UCSD-AML1 (cell line): Measurements from ENCODE around the gene FAM50A.
"Not testable (repeated sequence)": the region's sequence is repeated elsewhere in the genome, so short reads cannot be mapped to it uniquely, and the experiment has no call there.

Experiments
- DNase-seq: peaks from one replicate; lab custom pipeline; 2025; ENCODE audit not compliant: unreplicated experiment; lab: John Stamatoyannopoulos, UW

Gene FAM50A

DNA sequence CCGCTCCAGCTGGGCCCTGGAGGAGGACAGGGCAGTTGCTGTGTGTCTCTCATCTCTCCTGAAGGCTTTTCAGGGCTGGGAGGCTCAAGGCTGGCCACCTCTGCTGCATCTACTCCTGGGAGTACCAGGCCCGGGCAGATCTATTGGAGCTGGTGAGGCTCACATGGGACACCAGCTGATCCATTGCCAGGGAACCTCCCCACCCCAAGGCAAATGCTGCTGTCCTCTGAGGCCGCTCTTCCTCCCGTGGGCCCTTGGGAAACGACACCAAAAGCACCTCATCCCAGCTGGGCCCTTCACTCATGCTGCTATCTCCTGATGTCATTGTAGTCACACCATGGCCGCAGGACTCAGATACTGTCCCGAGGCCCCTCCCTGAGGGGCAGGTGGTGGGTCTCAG, 38.8 kb downstream of the FAM50A start:
- DNase-seq: no peak

DNA sequence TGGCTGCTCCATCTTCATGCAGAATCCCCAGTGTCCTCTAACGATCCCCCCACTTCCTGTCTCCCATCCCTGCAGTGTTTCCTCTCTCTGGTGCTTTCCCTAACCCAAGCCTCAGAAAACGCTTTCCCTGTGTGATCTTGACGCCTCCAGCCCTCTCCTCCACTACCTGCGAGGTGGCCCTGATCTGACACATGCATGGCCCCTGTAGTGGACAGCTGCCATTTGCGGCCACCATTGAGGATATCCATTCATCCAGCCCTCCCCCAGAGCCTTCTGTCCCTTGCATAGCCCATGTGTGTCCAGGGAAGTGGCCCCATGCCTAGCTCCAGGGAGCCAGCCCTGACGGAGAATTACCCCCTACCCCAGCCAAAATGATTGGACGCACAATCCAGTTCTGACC, 39.4 kb downstream of the FAM50A start:
- no peak for DNase-seq

DNA sequence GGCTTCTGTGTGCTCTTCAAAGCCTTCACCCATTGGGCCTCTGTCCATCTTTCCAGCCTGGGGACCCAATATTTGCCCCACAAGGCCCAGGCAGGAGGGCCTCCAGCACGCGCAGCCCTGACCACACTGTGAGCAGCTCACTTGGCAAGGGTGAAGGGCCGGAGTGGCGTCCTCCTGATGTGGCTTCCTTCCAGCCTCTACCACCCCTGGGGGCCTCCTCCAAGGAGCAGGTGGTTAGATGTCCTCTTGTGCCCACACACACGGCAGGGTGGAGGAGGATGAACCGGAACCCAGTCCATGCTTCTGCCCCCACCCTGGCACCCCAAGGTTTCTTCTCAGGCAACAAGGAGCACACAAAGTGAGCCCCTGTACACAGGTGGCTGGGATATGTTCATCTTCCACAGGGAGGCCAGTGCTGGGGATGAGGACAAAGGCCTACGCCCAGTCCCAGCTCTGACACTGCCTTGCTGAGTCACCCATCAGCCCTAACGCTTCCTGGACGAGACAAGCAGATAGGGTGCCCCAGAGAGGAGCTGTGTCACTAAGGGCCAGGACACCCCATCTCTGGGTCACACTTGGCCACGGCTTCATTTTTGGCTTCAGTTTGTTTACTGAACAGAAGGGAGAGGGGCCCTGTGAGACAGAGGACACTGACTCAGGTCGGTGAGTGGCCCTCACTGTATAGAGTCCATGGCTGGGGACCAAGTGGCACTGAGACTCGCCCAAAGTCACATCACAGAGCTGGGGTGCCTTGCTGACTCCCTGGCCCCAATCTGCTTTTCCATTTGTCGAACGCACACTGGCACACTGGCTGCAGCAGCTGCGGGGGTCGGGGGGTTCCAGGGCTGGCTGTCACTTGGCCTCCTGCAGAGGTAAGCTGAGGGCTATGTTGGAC, 40.6 kb downstream of the FAM50A start:
- DNase-seq: peak; percentile 21

DNA sequence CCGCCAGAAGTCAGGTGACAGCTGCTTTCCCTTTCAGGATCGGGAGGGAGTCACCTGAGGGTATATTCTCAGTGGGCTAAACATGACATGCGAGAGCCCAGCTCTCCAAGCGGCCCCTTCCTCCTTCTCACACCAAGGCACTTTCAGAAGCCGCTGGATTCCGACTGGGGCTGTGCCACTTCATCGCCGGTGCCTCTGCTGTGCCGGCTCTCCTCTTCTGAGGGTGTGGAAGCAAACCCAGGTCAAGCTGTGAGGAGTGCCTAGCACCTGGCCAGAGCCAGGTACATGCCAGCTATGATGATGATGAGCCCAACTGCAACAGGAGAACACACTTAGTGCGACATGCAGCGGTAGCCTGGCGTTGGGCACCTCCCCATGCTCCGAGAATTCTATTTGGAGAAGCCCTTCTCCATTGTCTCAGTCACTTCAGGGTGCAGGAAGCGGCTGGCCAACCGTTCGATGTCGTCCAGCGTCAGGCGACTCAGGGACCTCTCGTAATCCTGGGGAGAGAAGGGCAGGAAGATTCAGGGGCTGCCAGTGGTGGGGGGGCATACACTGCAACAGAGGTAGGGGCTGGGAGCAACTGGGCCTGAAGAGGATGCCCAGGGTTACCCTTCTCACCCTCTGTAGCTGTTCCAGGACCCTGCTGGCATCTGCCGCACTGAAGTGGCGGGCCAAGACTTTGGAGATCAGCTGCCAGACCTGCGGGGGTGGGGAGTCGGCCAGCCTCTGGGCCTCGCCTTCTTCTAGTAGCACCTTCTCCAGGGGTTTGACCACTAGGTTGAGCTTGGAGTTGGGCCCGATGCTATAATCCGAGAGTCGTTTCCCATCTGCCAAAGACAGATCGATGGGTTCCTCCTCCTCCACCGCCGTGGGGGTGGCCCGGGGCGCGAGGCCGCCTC, 41.5 kb downstream of the FAM50A start:
- DNase-seq: no peak

DNA sequence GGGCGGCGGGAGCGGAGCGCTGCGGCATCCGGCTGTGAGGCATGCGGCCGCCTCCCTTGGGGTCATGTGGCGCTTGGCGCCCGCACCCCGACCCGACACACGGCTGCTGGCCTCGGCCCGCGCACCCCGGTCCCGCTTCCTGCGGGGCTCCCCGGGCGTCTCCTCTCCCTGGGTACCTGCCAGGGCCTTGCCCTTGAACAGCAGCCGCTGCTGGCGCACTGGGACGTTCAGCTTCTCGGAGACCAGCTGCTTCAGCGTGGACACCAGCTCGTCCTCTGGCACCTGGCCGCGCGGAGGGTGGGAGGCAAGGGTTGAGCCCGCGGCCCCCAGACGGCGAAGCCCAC, 42.1 kb downstream of the FAM50A start:
- no peak for DNase-seq

DNA sequence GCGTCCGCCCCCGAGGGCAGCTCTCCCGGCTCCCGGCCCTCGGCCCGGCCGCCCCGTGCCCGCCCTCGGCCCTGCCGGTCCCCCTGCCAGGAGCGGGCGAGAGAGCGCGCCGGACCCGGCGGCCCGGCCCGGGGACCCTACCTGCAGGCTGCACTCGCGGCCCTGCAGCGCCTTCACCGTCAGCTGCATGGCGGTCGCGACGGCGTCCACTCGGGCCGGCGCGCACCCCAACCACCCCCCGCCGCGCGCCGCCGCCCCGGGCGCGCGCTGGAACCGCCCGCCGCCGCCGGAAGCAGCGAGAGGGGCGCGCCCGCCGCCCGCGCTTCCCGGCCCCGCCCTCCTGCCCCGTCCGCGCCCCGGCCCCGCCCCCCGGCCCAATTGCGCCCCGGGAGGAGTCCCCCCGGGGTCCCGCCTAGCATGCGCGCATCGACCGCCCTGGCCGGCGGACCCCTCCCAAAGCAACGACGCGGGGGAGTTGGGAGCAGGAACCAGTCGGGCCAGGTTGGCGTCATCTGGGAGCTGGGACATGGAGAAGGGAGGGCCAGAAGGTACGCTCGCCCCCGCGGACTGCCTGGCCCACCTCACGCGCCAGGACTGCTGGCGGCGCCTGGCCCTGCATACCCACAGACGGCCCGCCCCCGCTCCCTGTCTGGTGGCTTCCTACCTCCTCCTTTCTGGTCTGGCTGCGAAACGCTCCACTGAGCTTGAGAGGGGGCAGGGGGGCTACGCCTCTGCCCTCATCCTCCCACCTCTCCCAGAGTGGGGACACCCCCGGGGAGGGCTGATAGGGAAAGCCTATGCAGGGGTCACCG, 42.7 kb downstream of the FAM50A start, which contains the start of gene UBL4A:
UBL4A (minus strand) TSS at position 220 of the 812 bp plus-strand sequence; CDS start at position 189, 31 bp downstream.
- peak; percentile 67 for DNase-seq

DNA sequence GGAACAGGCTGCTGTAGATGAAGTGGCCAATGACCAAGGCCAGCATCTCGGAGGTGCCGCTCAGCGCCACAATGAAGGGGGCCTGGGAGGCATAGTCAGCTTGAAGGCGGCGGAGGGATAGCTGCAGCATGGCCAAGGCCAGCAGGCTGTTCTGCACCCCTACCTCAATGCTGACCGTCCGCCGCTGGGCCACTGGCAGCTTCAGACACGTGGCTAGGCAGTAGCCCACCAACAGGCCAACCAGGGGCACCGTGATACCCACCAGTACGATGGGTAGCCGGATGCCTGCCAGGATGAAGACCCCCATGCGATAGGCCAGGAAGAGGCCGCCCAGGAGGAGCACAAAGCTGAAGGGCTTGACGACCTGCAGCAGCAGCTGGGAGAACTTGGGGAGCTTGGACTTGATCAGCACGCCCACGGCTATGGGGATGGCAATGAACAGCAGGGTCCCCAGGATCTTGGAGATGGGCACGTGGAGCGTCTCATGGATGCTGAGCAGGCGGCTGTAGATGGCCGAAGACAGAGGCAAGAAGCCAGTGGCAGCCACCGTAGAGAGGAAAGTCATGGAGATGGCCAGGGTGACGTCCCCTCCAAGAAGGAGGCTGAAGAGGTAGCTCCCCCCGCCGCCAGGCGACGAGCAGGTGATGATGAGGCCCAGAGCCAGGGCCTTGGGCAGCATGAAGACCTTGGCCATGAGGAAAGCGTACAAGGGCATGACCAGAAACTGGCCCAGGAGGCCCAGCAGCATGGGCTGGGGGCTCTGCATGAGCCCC, 43.8 kb downstream of the FAM50A start:
- DNase-seq: no peak

DNA sequence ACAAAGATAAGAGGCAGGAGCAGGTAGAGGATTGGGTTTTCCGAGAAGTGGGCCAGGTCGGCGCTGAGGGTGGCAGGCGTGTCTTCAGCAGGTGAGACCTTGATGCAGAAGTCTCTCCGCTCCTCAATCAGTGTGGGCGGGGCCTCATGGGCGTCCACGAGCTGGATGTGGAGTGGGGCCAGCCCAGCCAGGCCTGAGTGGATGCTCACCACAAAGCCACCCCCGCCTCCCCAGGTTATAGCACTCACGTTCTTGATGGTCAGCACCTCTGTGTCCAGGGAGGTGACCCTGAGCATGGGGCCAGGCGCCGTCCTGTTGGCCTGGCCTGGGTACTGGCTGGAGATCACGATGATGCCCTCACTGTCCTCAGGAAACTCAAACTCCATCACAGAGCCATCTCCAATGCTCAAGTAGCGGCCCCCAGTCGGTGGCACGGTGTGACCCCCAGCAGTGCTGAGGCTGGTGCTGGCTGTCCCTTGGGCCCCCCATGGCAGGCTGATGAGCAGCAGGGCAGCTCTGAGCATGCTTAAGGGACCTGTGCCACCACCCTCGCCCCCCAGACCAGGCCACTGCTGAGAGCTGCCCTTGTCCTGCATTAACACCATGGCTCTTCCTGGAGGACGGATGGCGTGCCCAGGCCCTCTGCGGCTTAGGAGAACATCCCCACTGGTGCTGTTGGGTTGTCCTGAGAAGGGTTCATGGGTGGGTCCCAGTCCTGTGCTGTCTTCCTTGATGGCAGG, 44.6 kb downstream of the FAM50A start:
- no peak for DNase-seq

DNA sequence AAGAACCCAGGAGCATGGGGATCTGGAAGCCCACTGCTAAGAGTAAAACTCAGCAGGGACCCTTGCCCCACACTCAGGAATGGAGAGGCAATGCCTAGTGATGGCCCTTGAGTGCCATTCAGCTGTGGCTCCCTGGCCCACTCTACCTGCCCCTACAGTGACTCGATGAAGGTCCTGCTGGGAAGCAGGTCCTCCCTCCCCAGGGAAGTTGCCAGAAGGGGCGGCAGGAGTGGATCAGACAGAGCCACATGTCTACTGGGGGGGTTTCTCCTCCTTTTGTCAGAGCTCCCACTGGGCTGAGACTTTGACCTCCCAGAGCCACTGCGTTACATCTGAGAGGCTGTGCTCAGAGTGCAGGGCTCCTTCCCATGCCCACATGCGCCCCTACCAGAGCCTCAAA, 45.2 kb downstream of the FAM50A start:
- DNase-seq: no peak

DNA sequence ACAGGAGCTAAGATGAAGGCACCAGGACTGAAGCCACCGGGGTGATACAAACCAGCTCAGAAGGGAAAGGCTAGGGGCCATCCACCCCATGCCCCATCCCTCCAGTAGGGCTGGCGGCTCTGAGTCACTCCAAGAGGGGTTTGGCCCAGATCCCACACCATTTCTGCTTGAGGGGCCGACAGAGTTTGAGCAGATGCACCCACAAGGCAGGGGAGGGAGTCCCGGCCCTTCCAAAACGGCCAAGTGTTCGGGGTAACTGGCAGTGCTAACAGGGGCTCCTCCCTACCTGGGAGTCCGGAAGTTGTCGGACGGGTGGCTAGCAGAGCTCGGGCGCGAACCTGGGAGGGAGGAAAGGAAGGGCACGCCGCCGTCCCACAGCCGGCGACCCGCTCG, 46.1 kb downstream of the FAM50A start:
- DNase-seq: no peak

DNA sequence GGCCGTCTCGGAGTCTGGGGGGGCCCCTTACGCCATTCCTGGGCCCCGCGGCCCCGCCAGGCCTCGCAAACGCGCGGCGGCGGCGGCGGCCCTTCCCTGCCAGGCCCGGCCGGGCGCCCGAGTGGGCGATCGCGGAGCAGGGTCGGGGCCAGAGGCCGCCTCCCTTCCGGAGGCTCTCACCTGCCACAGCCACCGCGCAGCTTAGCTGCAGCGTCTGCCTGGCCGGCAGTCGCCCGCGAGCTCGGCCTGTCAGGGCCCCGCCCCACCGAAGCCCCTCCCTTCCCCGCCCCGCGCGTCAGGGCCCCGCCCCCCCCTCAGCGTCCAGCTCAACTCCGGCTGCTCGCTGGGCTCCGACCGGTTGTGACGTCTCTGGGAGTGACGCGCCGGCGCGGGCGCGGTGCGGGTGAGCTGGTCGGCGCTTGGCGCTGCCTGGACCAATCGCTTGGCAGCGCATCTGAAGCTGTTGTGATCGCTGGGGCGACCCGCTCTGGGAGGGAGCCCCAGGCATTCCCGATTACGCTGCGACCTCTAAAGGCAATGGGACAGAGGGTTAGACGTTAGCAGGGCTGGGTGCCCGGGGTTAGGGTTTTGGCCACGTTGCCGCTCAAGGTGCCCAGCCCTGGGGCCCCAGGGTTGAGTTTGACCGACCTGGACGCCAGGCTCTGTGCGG, 46.6 kb downstream of the FAM50A start, which contains the start of gene SLC10A3:
SLC10A3 (minus strand) TSS at position 216 of the 670 bp plus-strand sequence. CDS start 1,689 bp downstream, outside the sequence.
- peak; percentile 91 for DNase-seq

DNA sequence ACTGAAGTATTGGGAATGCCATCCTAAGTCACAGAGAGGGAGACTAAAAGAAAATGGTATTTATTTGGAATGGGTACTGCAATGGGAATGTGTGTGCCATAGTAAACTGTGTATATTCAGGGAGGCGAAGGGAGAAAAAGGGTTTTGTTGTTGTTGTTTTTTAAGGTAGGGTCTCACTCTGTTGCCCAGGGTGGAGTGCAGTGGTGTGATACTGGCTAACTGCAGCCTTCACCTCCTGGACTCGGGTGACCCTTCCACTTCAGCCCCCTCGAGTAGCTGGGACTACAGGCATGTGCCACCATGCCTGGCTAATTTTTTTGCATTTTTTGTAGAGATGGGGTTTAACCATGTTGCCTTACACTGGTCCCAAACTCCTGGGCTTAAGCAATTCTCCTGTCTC, 50.8 kb downstream of the FAM50A start:
- no peak for DNase-seq

DNA sequence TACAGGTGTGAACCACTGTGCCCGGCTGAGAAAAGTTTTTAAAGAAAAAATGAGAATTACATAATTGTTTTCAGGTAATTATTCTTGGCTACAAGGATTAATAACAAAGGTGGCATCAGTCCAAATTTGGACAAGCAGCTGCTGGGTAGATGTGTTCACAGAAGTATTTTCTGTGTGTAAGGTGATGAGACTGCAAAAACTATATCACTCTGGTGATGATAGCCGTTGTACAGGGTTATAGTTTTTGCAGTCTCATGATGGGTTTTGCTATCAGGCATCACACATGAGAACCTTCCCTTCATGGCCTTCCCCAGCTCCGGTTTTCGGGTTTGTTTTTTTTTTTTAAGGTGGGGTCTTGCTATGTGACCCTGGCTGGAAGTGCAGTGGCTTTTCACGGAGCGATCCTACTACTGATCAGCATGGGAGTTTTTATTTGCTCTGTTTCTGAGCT, 51.6 kb downstream of the FAM50A start:
- DNase-seq: no peak

DNA sequence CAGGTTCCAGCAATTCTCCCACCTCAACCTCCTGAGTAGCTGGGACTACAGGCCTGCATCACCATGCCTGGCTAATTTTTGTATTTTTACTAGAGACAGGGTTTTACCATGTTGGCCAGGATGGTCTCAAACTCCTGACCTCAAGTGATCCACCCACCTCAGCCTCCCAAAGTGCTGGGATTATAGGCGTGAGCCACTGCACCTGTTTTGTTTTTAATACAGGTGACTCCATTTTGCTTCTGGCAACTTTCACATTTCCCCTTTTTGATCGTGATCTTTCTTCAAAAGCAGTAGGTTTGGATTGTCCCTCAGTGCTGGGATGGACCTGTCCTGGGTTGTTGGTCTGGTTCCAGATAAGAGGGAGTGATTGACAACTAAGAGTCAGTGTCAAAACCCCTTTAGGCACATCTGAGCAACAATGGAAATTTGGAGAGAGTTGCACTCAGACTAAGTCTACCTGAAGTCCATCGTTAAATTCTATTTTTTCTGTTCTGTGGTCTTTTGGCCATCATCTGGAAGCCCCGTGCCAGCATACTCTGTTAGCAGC, 52.7 kb downstream of the FAM50A start:
- not testable (repeated sequence) for DNase-seq
